CD4-positive, alpha-beta T cell treated with Interleukin-2 at 100 ng/mL for 4 hours (primary cell): Measurements from ENCODE around the gene MTSS2.

ENCODE experiments used
- DNase-seq: peaks from one replicate; pipeline ENCODE4 v3.0.0-alpha.2; 2020; ENCODE audit warnings: low spot score

The MTSS2 gene, protein sequence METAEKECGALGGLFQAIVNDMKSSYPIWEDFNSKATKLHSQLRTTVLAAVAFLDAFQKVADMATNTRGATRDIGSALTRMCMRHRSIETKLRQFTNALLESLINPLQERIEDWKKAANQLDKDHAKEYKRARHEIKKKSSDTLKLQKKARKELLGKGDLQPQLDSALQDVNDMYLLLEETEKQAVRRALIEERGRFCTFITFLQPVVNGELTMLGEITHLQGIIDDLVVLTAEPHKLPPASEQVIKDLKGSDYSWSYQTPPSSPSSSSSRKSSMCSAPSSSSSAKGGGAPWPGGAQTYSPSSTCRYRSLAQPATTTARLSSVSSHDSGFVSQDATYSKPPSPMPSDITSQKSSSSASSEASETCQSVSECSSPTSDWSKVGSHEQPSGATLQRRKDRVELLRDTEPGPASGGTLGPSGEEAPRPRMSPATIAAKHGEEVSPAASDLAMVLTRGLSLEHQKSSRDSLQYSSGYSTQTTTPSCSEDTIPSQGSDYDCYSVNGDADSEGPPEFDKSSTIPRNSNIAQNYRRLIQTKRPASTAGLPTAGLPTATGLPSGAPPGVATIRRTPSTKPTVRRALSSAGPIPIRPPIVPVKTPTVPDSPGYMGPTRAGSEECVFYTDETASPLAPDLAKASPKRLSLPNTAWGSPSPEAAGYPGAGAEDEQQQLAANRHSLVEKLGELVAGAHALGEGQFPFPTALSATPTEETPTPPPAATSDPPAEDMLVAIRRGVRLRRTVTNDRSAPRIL

DNA sequence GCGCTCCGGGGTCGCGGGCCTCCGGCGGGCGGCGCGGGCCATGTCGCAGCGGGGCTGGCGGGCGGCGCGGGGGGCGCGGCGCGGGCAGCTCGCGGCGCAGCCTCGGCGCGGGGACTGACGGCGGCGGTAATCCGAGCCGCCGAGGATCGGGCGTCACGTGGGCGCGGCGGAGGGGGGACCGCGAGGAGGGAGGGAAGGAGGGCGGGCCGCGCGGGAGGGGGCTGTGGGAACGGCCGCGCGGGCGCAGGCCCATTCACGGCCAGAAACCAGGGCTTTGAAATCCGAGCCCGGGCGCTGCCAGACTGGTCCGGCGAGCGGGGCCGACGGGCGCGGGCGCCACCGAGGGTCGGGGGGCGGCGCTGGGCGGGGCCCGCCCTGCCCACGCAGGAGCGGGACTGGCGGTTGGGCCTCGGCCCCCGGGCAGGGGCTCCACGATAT is at the start of gene MTSS2:
Gene MTSS2, minus strand, starts transcription at position 116 of the 438 bp plus-strand sequence. CDS start 262 bp downstream, outside the sequence.
- DNase-seq, result no peak

- no peak for DNase-seq
These were observed 49.5 kb upstream of the MTSS2 start for GRCh38 chr16:70735141-70735979.

GRCh38 chr16:70734522-70735095 is 48.8 kb upstream of the MTSS2 start:
- DNase-seq, result no peak

GRCh38 chr16:70730944-70731343 is 45.1 kb upstream of the MTSS2 start:
- DNase-seq, result no peak

GRCh38 chr16:70730031-70730430 is 44.2 kb upstream of the MTSS2 start:
- DNase-seq, result no peak

DNA sequence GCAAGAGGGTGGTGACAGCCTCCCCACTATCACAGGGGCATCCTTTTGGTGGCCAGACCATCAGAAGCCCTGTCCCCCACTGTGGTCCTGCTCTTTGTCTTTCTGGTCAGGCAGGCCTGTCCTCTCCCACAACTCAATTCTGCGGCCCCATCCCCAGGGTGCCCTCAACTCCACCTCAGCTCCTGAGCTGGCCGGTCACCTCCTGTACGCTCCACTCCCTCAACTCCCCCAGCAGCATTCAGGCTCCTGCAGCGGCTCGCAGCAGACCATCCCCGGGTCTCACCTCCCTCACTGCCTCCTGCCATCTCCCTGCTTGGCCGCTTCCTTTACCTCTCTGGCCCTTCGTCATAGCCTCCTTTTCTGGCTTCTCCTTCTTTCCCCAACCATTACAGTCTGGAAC is 43.4 kb upstream of the MTSS2 start:
- DNase-seq, result no peak

DNA sequence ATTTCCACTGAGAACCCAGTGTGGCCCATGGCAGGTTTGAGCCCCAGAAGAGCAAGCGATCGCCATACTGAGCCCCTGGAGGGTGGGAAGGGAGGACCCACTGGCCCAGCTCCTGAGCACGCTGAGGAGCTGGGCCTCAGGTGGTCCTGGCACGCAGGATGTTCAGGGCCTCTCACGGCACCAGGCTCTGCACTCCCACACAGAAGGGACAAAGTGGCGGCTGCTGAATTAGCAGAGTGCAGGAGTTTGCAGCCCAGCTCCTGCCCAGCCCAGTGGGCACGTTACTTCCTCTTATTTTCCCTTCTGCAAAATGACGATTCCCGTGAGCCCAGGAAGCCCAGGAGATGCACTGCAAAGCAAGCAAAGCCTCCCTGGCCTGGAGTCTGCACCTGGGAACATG is 42.3 kb upstream of the MTSS2 start:
- DNase-seq, result no peak

- DNase-seq, result no peak
These were observed 41.1 kb upstream of the MTSS2 start for GRCh38 chr16:70726892-70727361.

- no peak for DNase-seq
These were observed 40.3 kb upstream of the MTSS2 start for GRCh38 chr16:70725912-70726828.

DNA sequence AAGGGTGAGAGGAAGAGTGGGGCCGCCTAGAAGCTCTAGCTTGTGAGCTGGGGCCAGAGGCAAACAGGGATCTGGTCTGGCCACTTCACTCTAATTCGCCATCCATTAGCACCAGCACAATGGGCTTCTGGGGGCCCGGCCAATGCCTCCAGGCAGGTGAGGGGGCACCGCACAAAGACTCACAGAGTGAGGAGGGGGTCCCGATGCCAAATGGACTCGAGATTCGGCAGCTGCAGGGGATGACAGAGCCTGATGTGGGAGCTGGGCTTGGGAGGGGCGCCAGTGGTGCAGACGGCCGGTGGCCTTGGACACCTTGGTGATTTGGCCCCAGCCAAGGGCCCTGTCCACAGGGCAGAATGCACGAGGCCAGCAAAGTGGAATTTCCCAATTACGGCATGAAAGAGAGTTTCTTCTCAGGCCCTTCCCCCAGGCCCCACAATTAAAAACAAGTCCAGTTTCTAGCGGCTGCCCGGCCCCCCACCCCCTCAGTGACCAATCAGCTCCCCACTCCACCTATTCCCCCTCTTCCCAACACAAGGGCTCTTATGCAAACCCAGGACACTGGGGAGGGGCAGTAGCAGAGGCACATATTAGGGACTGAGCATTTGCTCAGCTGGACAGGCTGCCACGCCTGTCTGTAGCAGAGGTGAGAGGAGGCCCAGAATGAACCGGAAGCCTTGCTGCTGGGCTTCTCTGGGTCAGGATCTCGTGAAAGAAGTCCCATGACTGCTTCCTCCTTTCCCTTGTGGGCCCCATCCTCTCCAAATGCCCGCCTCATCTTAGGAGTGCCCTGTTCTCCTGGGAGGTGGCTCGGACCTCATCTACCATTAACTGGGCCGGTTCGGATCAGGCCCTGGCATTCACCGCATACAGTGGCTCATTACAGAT is 39.4 kb upstream of the MTSS2 start:
- DNase-seq, result no peak

GRCh38 chr16:70724146-70725023 is 38.5 kb upstream of the MTSS2 start:
- no peak for DNase-seq

DNA sequence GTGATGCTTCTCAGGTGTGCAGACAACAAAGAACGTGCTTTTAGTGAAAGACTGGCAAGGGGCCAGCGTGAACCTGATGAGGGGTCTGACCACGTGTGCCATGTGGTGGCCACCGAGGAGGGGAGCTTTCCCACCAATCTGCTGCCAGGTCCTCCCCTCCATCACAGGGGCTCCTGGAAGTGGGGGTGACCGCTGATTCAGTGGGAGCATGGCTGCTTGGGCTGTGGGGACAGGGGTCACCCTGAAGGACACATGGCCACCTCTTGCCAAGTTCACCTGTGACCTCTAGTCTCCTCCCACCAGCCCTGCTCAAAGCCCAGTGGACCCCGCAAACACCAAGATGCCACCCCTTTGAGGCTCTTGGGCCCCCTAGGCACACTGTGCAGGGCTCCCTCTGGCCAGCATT is 37.9 kb upstream of the MTSS2 start:
- no peak for DNase-seq

GRCh38 chr16:70721202-70721963 is 35.5 kb upstream of the MTSS2 start:
- no peak for DNase-seq

DNA sequence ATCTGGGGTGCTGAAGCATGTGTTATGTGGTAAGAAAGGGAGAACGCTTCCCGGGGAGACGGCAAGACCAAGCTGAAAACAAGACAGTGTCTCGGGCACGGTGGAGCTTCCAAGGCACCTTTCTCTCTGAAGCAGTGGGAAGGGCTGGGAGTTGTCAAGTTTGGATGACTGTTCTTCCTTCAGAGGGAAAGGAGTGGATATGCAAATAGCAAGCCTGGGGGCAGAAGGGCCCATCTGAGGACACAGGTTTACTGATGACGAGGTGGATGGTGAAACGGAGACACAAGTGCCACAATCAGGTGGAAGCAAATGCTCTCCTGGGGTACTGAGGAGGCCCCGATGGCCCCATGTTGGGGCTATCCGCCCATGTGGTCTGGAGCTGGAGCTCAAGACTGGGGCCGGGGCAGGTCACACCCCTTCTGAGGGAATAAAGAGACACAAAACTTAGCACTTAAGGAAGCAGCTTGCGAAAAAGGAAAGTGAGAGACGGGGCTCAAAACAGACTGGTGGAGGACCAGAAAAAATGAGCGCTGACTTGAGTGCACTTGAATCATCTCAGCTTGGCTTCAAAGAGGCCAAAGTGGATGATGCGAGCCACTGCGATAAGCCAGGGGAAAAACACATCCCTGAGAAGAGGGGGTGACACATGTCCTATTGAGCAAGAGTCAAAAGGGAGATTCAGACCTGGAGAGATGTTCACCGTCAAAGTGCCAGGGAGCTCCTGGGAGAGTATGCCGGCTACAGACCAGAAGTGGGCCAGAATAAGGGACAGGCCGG is 34.8 kb upstream of the MTSS2 start:
- no peak for DNase-seq

GRCh38 chr16:70717065-70717464 is 31.2 kb upstream of the MTSS2 start:
- no peak for DNase-seq

- DNase-seq, result no peak
These were observed 30.1 kb upstream of the MTSS2 start for GRCh38 chr16:70715860-70716357.
